Activated gamma-delta T cell treated with Interleukin-2 at 50 U/mL for 16 hours (primary cell): Measurements from ENCODE around the gene OTOGL.
"Not testable (repeated sequence)": the region's sequence is repeated elsewhere in the genome, so short reads cannot be mapped to it uniquely, and the experiment has no call there.

Experiments
- DNase-seq: peaks from one replicate; pipeline ENCODE4 v3.0.0-alpha.2; 2020

OTOGL gene

GRCh38 chr12:80121661-80122060, 22.3 kb downstream of the OTOGL start:
- DNase-seq = no peak

GRCh38 chr12:80129895-80130530, 30.7 kb downstream of the OTOGL start:
- no peak for DNase-seq

- no peak for DNase-seq
Measured at GRCh38 chr12:80135624-80136023, 36.3 kb downstream of the OTOGL start.

DNA sequence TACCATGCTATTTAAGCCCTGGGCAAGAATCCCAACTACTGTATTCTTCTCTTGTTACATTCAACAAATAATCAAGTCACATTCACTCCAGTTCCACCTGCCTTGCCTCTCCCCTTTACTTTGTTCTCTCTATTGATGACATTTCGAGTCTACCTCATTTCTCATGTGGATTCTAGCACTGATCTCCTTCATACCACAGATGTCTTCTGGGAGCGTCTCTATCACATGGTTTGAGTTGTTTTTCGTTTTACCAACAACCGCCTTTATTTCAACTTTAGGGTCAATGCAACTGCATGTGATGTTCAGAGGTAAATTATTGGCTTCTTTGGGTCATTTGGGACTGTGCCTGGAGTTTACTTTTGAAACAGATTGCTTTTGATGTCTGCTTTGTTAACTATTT, 40.7 kb downstream of the OTOGL start:
- DNase-seq = no peak

- no peak for DNase-seq
Measured at GRCh38 chr12:80142640-80143039, 43.3 kb downstream of the OTOGL start.

- DNase-seq = no peak
Measured at GRCh38 chr12:80143537-80143936, 44.2 kb downstream of the OTOGL start.

GRCh38 chr12:80149547-80150313, 50.4 kb downstream of the OTOGL start:
- not testable (repeated sequence) for DNase-seq

- no peak for DNase-seq
Measured at GRCh38 chr12:80151131-80151530, 51.8 kb downstream of the OTOGL start.

DNA sequence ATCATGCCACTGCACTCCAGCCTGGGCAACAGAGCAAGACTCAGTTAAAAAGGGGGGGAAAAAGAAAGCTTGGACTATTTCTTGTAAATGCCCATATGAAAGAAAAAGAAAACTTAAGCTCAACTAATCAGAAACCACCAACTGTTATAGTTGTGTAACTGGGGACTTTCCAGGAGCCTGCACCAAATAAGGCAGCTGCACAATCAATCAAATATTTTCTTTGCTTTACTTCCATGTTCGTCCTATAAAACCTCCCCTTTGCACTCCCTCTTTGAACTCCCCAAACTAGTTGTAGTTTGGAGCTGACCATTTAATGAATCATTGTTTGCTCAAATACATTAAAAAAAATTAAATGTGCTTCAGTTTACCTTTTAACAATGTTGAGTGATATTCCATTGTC, 54.9 kb downstream of the OTOGL start:
- no peak for DNase-seq

DNA sequence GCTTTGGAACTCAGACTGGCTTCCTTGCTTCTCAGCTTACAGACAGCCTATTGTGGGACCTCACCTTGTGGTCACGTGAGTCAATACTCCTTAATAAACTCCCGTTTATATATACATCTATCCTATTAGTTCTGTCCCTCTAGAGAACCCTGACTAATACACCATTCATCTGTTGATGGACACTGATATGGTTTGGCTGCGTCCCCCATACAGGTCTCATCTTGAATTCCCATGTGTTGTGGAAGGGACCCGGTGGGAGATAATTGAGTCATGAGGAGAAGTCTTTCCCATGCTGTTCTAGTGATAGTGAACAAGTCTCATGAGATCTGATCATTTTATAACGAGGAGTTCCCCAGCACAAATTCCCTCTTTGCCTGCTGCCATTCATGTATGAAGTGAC, 57.0 kb downstream of the OTOGL start:
- no peak for DNase-seq

- DNase-seq = no peak
Measured at GRCh38 chr12:80157645-80158044, 58.3 kb downstream of the OTOGL start.

DNA sequence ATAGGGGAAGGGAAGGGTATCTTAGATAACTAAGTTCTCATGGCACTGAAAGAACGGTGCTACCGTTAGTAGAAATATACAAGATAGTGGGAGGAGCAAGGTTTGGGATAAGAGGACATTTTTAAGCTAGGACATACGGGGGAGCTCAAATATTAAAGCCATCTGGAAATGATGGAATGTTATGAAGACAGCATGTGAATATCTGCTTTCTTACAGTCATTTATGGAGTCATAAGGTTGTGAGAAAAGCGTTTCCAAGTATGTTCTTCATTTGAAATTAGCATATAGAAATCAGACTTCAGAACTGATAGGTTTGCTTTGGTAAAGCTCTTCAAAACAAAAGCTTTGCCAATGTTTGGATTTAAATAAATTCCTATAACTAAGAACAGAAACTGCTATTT, 62.3 kb downstream of the OTOGL start:
- no peak for DNase-seq

- DNase-seq = no peak
Measured at GRCh38 chr12:80162177-80162576, 62.8 kb downstream of the OTOGL start.

DNA sequence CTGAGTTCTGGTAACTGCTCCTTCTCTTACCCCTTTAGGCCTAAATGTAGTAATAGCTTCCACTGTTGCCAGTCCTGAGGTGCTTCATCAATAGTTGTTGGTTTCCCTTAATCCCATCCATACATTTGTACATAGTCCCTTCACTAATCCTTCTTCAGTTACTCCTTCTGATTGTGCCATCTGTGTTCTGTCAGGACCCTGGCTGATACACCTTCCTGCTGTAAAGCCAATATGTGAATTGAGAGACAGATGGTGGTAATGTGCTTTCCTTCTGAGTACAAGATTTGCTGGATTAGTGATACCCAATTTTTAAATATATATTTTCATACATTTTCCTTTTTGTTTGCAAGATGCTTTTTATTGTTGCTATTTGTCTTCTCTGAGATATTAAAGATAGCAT, 66.4 kb downstream of the OTOGL start:
- no peak for DNase-seq

DNA sequence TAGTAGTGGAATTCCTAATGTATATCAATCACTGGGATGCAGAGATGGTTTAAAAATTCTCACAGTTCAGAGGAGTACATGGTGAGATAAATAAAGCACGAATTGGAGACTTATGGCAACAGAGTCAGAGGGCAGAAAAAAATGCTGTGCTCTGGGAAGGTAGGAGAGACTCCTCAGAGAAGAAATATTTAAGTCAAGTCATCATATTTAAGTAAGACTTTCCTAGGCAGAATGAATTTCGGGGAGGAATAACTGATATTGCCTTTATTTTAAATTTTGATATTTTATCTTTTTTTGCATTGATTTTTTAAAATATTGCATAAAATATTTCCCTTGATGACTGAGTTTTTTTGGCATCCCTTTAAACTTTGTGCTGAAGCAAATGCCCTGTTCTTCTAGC, 67.4 kb downstream of the OTOGL start:
- DNase-seq = no peak

DNA sequence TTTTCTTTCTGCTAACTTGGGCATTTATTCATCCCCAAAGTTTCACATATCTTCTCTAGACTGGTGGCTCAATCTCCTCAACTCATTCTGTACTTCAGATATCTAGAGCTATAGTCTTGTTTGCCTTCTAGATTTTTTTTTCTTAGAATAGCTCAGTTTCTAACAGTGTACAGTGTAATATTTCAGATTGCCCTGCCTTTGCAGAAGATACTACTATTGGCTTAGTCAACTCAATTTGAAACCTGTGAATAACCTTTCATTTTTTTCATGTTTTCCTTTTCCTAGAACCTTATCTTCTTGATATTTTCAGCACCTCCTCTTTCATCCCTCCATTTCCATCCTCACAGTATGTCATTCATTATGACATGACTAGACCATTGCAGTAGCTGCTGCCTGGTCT, 69.6 kb downstream of the OTOGL start:
- no peak for DNase-seq

GRCh38 chr12:80170915-80171314, 71.6 kb downstream of the OTOGL start:
- no peak for DNase-seq

- DNase-seq = no peak
Measured at GRCh38 chr12:80173083-80173864, 73.9 kb downstream of the OTOGL start.

DNA sequence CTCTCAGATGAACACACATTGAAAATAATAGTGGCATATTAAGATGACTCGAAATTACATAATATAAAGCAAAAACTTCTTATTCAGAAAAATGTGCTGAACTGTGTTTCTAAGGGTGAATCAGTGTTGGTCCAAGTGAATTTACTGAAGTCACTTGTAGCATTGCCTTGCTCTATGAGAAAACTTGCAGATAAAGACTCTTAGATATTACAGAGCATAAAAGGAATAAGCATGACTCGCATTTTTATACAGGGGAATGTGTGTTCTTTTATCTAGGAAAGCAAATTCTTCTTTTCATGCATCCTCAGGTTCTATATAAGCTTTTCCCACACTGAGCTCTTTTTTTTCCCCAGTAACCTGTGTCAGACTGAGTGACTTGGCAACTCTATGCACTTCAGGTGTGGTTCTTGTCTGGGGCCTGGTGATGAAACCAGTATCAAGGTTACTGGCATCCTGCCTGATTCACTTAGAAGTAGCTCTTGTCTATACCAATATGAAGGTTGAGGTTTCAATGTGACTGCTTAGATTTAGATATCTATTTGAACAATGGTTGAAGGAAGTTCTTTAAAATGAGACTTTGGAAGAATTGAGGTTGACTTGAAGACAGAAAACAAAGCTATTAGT, 76.1 kb downstream of the OTOGL start:
- DNase-seq = no peak

DNA sequence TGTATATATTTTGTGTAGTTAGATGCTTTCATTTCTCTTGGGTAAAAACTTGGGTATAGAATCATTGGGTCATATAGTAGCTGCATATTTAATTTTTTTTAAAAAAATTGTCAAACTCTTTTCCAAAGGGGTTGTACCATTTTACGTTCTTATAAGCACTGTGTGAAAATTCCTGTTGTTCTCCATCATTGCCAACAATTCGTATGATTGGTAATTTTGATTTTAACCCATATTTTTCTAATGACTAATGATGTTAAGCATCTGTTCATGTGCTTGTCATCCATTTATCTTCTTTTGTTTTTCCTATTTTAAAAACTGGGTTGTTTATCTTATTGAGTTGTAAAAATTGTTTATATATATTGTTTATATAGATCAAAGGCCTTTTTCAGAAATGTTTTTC, 77.4 kb downstream of the OTOGL start:
- DNase-seq = no peak

DNA sequence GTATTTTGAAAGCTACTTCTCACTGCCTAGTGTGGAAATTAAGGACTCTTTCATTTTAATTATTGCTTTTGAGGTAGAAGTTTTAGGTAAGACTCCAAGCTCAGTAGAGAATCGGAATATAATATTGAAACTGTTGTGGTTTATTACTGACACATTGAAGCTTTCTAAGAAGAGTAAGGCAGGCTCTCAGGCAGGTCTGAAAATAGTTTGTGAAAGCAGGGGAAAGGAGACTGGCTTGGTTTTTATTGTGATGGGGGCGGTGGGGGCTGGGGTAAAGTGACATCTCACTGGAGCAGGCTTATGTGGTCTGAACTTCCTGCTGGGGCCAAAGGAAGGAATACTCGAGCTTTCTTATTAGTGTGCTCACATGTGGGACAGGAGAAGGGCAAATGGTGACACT, 79.5 kb downstream of the OTOGL start:
- no peak for DNase-seq

DNA sequence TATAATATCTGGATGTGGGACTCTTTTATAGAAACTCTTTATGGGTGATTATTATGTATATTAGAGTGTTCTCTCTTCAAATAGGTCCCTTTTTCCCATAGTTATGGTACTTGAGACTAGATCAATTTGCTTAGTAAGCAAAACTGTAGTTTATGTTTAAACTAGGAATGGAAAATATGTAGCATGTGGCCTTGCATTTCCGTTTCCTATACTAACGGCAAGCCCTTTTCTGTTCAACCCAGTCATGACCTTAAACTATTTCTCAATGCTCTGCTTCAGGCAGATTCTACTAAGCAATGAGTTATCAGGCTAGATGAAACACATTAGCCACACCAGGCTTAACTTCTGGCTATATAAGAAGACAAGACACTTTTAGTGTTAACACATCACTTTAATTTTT, 84.6 kb downstream of the OTOGL start:
- DNase-seq = no peak

GRCh38 chr12:80184926-80185325, 85.6 kb downstream of the OTOGL start:
- no peak for DNase-seq
